HCT116 (cell line): ENCODE measurements around the gene SLC25A44. TPM values are rescaled to one million over a fixed set of nuclear protein-coding genes. Genes with fewer than 3 reads are reported as not detected.

Experiments
- ATAC-seq: fragments of 200-7000 bp; cut with Tn5 transposase; 2 replicates; pipeline ENCODE4 v1.9.1; 2020; ENCODE audit warnings: mild to moderate bottlenecking, moderate library complexity
- BruUV-seq: library from RNA; stranded (reverse); fragments of 400-500 nt; replicated peaks from 2 replicates; lab custom pipeline; 2021; lab: Mats Ljungman, UMichigan
- CTCF ChIA-PET: fragments of 300-600 bp; sonication (Branson Sonifier 250); formaldehyde crosslinking; loops from one replicate; lab custom pipeline; 2021; ENCODE audit warnings: antibody characterized with exemption; lab: Charles Lee
- POLR2A ChIA-PET: fragments of 300-600, 350-600 bp; sonication (Branson Sonifier 250); formaldehyde crosslinking; loops from one replicate; lab custom pipeline; 2021; ENCODE audit warnings: antibody characterized with exemption; lab: Charles Lee
- RAD21 ChIA-PET, 2 experiments: fragments of 300-600 bp; sonication (Branson Sonifier 250); formaldehyde crosslinking; loops; one replicate each; lab custom pipeline; 2023; ENCODE audit warnings: low total read pairs in 2 of 2; ENCODE audit not compliant: uncharacterized antibody in 2 of 2, unreplicated experiment in 2 of 2, low non-redundant PET in 1 of 2; lab: Charles Lee
- DNase-seq: peaks from one replicate; pipeline ENCODE4 v3.0.0-alpha.2; 2010; ENCODE audit warnings: low read depth, low spot score
- H2AFZ ChIP-seq: fragments of 200-600 bp; shearing (Covaris generic), sonication (generic); 2 replicates; pipeline ENCODE4 v1.6.1; 2017; ENCODE audit warnings: low read depth, mixed run types, mixed read lengths, antibody characterized with exemption, low read length; ENCODE audit not compliant: poor library complexity, severe bottlenecking
- H3K27ac ChIP-seq: 2 replicates; pipeline ENCODE4 v1.5.1; 2012; ENCODE audit warnings: low read depth, low read length
- H3K27me3 ChIP-seq: fragments of 200-600 bp; sonication (generic); 2 replicates; pipeline ENCODE4 v1.6.1; 2016; ENCODE audit warnings: mixed run types, low read length, mixed read lengths; ENCODE audit not compliant: insufficient read depth
- H3K36me3 ChIP-seq, 2 experiments: fragments of 200-500 bp in 1 of 2; fragments of 200-600 bp in 1 of 2; sonication (Bioruptor generic) in 1 of 2; sonication (generic) in 1 of 2; 2 replicates each; pipeline versions ENCODE4 v1.5.1 to v1.6.1; 2014 to 2016; ENCODE audit warnings: low read length in 2 of 2, inconsistent platforms in 1 of 2, mixed read lengths in 1 of 2, mixed run types in 1 of 2; ENCODE audit not compliant: insufficient read depth in 2 of 2, control insufficient read depth in 1 of 2
- H3K4me1 ChIP-seq, 2 experiments: fragments of 200-600 bp in 1 of 2; sonication (generic) in 1 of 2; 2 replicates each; pipeline versions ENCODE4 v1.5.1 to v1.6.1; 2012 to 2017; ENCODE audit warnings: low read length in 2 of 2, inconsistent platforms in 1 of 2, mild to moderate bottlenecking in 1 of 2, mixed read lengths in 1 of 2, mixed run types in 1 of 2, moderate library complexity in 1 of 2; ENCODE audit not compliant: insufficient read depth in 2 of 2, control insufficient read depth in 1 of 2
- H3K4me2 ChIP-seq: fragments of 200-600 bp; sonication (generic); 2 replicates; pipeline ENCODE4 v1.6.1; 2017; ENCODE audit warnings: mixed run types, low read length, mixed read lengths
- H3K4me3 ChIP-seq, 2 experiments: fragments of 200-600 bp in 1 of 2; sonication (generic) in 1 of 2; replicated peaks in 1 of 2; 2 replicates each; pipeline ENCODE4 v1.5.1; 2011 to 2016; ENCODE audit warnings: low read length in 2 of 2, control low read depth in 1 of 2, low read depth in 1 of 2, mild to moderate bottlenecking in 1 of 2, mixed read lengths in 1 of 2, mixed run types in 1 of 2
- H3K79me2 ChIP-seq: fragments of 200-600 bp; sonication (generic); 2 replicates; pipeline ENCODE4 v1.6.1; 2017; ENCODE audit warnings: mild to moderate bottlenecking, mixed run types, low read length, moderate library complexity, mixed read lengths; ENCODE audit not compliant: insufficient read depth
- H3K9ac ChIP-seq: fragments of 200-600 bp; sonication (generic); 2 replicates; pipeline ENCODE4 v1.6.1; 2016; ENCODE audit warnings: low read length, mixed read lengths
- H3K9me2 ChIP-seq: fragments of 200-600 bp; sonication (generic), shearing (Covaris generic); 2 replicates; pipeline ENCODE4 v1.6.1; 2017; ENCODE audit warnings: mixed run types, mild to moderate bottlenecking, moderate library complexity; ENCODE audit not compliant: insufficient read depth
- H3K9me3 ChIP-seq, 2 experiments: fragments of 200-500 bp in 1 of 2; fragments of 200-600 bp in 1 of 2; sonication (Bioruptor generic) in 1 of 2; sonication (generic) in 1 of 2; 2 replicates each; pipeline ENCODE4 v1.6.1; 2014 to 2017; ENCODE audit warnings: low read length in 2 of 2, mixed read lengths in 2 of 2, inconsistent platforms in 1 of 2, low read depth in 1 of 2, mild to moderate bottlenecking in 1 of 2, mixed run types in 1 of 2, moderate library complexity in 1 of 2; ENCODE audit not compliant: control insufficient read depth in 1 of 2, insufficient read depth in 1 of 2
- H4K20me1 ChIP-seq: fragments of 200-600 bp; sonication (generic), shearing (Covaris generic); 2 replicates; pipeline ENCODE4 v1.6.1; 2017; ENCODE audit warnings: mixed run types, mild to moderate bottlenecking, moderate library complexity; ENCODE audit not compliant: insufficient read depth
- CBX3 ChIP-seq: IDR thresholded peaks from 2 replicates; pipeline ENCODE4 v1.6.1; 2012; ENCODE audit warnings: low read depth
- EGR1 ChIP-seq: IDR thresholded peaks from 2 replicates; pipeline ENCODE4 v1.6.1; 2012; ENCODE audit warnings: low read depth
- ELF1 ChIP-seq: IDR thresholded peaks from 2 replicates; pipeline ENCODE4 v1.6.1; 2012; ENCODE audit warnings: low read depth, borderline replicate concordance
- EZH2 ChIP-seq: fragments of 200-600 bp; sonication (generic); IDR thresholded peaks from 2 replicates; pipeline ENCODE4 v1.6.1; 2017; ENCODE audit warnings: antibody characterized with exemption, mixed run types
- EZH2phosphoT487 ChIP-seq: fragments of 200-600 bp; IDR thresholded peaks from 2 replicates; pipeline ENCODE4 v1.6.1; 2018; ENCODE audit warnings: antibody characterized with exemption, borderline replicate concordance
- FOSL1 ChIP-seq: IDR thresholded peaks from 2 replicates; pipeline ENCODE4 v1.6.1; 2012; ENCODE audit warnings: low read depth
- POLR2AphosphoS5 ChIP-seq: IDR thresholded peaks from 2 replicates; pipeline ENCODE4 v1.6.1; 2011; ENCODE audit warnings: mild to moderate bottlenecking, low read depth, low read length, moderate library complexity
- SIN3A ChIP-seq: IDR thresholded peaks from 2 replicates; pipeline ENCODE4 v1.6.1; 2012; ENCODE audit warnings: low read depth
- SP1 ChIP-seq: IDR thresholded peaks from 2 replicates; pipeline ENCODE4 v1.6.1; 2012; ENCODE audit warnings: low read depth
- SRF ChIP-seq: IDR thresholded peaks from 2 replicates; pipeline ENCODE4 v1.6.1; 2012; ENCODE audit warnings: low read depth
- TCF7L2 ChIP-seq: IDR thresholded peaks from 2 replicates; pipeline ENCODE4 v1.7.0; 2011; ENCODE audit warnings: borderline replicate concordance, inconsistent platforms; ENCODE audit not compliant: insufficient read depth, insufficient read length; ENCODE audit errors: extremely low read depth
- ZFX ChIP-seq: fragments of 450-650 bp; IDR thresholded peaks from 2 replicates; pipeline ENCODE4 v1.6.1; 2017
- ZNF274 ChIP-seq: fragments of 200-500 bp; sonication (Bioruptor generic); IDR thresholded peaks from 2 replicates; pipeline ENCODE4 v1.6.1; 2014; ENCODE audit warnings: mild to moderate bottlenecking, low read depth, low read length, inconsistent platforms
- intact Hi-C: fragments of 100-400 bp; cut with micrococcal nuclease; formaldehyde crosslinking; loops from 2 replicates; pipeline ENCODE4 v1.10.0; 2022
- total RNA-seq: library from RNA; stranded (reverse); gene quantifications from one replicate; pipeline ENCODE4 v1.2.1, GENCODE V29; 2021; ENCODE audit not compliant: unreplicated experiment
- TF ChIP-seq, protein P1 (sequence below), 3 experiments: fragments of 200-600 bp in 1 of 3; sonication (generic) in 1 of 3; IDR thresholded peaks in 2 of 3; conservative IDR thresholded peaks in 1 of 3; 2 replicates each; pipeline ENCODE4 v1.5.1; 2012 to 2017; ENCODE audit warnings: low read depth in 2 of 3, low read length in 2 of 3, antibody characterized with exemption in 1 of 3, borderline replicate concordance in 1 of 3, control low read depth in 1 of 3, mild to moderate bottlenecking in 1 of 3, mixed read lengths in 1 of 3, mixed run types in 1 of 3, moderate library complexity in 1 of 3; ENCODE audit not compliant: insufficient read depth in 1 of 3

The SLC25A44 gene
- total RNA-seq, 1 experiment from 2014 or later: 17.5 TPM

DNA sequence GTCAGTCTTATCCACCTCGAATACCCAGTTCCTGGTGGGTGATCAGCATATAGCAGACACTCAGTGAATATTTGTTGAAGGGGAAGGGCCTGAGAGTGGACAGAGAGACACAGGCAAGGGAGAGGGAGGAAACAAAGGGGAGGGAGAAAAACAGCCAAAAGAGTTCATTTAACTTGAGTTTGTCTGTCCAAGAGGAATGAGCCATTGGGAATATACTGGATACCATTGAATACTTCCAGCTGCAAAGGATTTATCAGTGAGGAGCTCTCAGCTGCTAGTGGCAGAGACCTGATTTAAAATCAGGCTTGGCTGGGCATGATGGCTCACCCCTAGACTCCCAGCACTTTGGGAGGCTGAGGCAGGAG, 36.6 kb downstream of the SLC25A44 start (continued):
- TF ChIP-seq, protein P1, sequence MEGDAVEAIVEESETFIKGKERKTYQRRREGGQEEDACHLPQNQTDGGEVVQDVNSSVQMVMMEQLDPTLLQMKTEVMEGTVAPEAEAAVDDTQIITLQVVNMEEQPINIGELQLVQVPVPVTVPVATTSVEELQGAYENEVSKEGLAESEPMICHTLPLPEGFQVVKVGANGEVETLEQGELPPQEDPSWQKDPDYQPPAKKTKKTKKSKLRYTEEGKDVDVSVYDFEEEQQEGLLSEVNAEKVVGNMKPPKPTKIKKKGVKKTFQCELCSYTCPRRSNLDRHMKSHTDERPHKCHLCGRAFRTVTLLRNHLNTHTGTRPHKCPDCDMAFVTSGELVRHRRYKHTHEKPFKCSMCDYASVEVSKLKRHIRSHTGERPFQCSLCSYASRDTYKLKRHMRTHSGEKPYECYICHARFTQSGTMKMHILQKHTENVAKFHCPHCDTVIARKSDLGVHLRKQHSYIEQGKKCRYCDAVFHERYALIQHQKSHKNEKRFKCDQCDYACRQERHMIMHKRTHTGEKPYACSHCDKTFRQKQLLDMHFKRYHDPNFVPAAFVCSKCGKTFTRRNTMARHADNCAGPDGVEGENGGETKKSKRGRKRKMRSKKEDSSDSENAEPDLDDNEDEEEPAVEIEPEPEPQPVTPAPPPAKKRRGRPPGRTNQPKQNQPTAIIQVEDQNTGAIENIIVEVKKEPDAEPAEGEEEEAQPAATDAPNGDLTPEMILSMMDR (IDR thresholded peaks at IDR 0.05 in 2 of 3, conservative IDR thresholded peaks at IDR 0.05 in 1 of 3; ENCODE audit: borderline replicate concordance in 1 of 3, insufficient read depth in 1 of 3, low read depth in 2 of 3, low read length in 2 of 3): no peak
- TF ChIP-seq POLR2AphosphoS5 (no peak), ELF1 (no peak), SP1 (no peak), ZFX (no peak), EZH2 (no peak), FOSL1 (no peak), SRF (no peak), CBX3 (no peak), ZNF274 (no peak), EGR1 (no peak)

DNA sequence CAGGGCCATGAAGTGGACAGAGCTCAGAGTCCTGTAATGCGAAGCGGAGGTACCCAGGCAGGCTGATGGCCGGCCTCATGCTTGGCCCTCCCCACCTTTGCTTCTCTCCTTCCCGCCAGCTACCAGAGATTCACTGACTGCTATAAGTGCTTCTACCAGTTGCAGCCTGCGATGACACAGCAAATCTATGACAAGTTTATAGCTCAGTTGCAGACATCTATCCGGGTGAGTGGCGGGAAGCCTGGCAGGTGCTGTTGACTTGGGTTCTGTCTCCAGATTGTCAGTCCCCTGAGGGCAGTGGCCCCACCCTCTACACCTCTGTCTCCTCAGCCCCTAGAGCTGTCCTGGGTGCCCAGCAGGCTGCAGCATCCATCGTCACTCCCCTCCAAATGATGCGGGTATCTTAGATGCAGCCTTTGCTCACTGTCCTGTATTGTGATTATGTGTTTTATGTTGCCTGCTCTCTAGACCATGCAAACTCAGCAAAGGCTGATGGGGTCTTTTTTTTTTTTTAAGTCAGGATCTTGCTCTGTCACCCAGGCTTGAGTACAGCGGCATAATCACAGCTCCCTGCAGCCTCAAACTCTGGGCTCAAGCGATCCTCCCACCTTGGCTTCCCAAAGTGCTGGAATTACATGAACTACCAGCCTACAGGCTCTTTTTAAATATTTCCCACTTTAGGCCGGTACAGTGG, 38.4 kb downstream of the SLC25A44 start:
- ChIA-PET RAD21 (no interaction called here), POLR2A (no interaction called here), CTCF (interaction anchor here (0.7 to 1.5 kb wide), 2 partner anchors 7 to 87 kb away, joined by 3 to 7 read pairs; no protein-coding TSS in a partner anchor)
- Histone ChIP-seq H4K20me1 (no peaks in the 10 kb centered on the region), H3K27ac (no peak overlapping the region), H3K4me1 (peaks cover 4 to 20% of the 10 kb centered on the region in 2 experiments; a peak in 3 of 4 replicates), H3K27me3 (no peaks in the 10 kb centered on the region), H3K79me2 (no peaks in the 10 kb centered on the region), H3K9ac (no peak overlapping the region), H3K4me3 (no peak overlapping the region), H3K9me2 (no peaks in the 10 kb centered on the region), H3K36me3 (peaks cover 0 to 7% of the 10 kb centered on the region in 2 experiments; a peak in 2 of 4 replicates), H3K4me2 (no peak overlapping the region), H2AFZ (no peak overlapping the region), H3K9me3 (no peaks in the 10 kb centered on the region)
- no peak for DNase-seq
- intact Hi-C loops: no loop called here
- ATAC-seq: no peak
- TF ChIP-seq SP1 (no peak), SIN3A (no peak), EZH2phosphoT487 (no peak), TCF7L2 (no peak)
- no TSS peak for BruUV-seq
